Panc1 (cell line): ENCODE data around the gene CCDC160.

Source experiments
- CTCF ChIP-seq: fragments of 450-650 bp; IDR thresholded peaks from 2 replicates; pipeline ENCODE4 v1.5.1; 2017; ENCODE audit warnings: mild to moderate bottlenecking
- POLR2AphosphoS5 ChIP-seq: IDR thresholded peaks from 2 replicates; pipeline ENCODE4 v1.6.1; 2012; ENCODE audit warnings: mild to moderate bottlenecking, low read depth, low read length, moderate library complexity
- SIN3A ChIP-seq: IDR thresholded peaks from 2 replicates; pipeline ENCODE4 v1.6.1; 2012; ENCODE audit warnings: low read depth, mild to moderate bottlenecking, low read length, moderate library complexity, borderline replicate concordance; ENCODE audit not compliant: insufficient read depth
- TCF7L2 ChIP-seq: IDR thresholded peaks from 2 replicates; pipeline ENCODE4 v1.6.1; 2011; ENCODE audit warnings: mild to moderate bottlenecking, low read depth, low read length, inconsistent platforms
- TF ChIP-seq, protein P1 (sequence below), 2 experiments: IDR thresholded peaks; 2 replicates each; pipeline ENCODE4 v1.6.1; 2011 to 2012; ENCODE audit warnings: low read depth in 2 of 2, control low read depth in 1 of 2, low read length in 1 of 2, mild to moderate bottlenecking in 1 of 2, moderate library complexity in 1 of 2; ENCODE audit not compliant: insufficient read depth in 1 of 2

GRCh38 chrX:134246282-134246681 is 9.3 kb downstream of the CCDC160 start:
- TF ChIP-seq CTCF (peak; percentile 24), POLR2AphosphoS5 (no peak), SIN3A (no peak), TCF7L2 (no peak)
- TF ChIP-seq, protein P1, sequence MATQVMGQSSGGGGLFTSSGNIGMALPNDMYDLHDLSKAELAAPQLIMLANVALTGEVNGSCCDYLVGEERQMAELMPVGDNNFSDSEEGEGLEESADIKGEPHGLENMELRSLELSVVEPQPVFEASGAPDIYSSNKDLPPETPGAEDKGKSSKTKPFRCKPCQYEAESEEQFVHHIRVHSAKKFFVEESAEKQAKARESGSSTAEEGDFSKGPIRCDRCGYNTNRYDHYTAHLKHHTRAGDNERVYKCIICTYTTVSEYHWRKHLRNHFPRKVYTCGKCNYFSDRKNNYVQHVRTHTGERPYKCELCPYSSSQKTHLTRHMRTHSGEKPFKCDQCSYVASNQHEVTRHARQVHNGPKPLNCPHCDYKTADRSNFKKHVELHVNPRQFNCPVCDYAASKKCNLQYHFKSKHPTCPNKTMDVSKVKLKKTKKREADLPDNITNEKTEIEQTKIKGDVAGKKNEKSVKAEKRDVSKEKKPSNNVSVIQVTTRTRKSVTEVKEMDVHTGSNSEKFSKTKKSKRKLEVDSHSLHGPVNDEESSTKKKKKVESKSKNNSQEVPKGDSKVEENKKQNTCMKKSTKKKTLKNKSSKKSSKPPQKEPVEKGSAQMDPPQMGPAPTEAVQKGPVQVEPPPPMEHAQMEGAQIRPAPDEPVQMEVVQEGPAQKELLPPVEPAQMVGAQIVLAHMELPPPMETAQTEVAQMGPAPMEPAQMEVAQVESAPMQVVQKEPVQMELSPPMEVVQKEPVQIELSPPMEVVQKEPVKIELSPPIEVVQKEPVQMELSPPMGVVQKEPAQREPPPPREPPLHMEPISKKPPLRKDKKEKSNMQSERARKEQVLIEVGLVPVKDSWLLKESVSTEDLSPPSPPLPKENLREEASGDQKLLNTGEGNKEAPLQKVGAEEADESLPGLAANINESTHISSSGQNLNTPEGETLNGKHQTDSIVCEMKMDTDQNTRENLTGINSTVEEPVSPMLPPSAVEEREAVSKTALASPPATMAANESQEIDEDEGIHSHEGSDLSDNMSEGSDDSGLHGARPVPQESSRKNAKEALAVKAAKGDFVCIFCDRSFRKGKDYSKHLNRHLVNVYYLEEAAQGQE (IDR thresholded peaks at IDR 0.05; ENCODE audit: insufficient read depth in 1 of 2, low read depth in 2 of 2, low read length in 1 of 2): no peak
